Measurements from ENCODE around the gene RNF144A.

RNF144A gene

GRCh38 chr2:6951046-6951445 lies 33.8 kb downstream of the RNF144A start:
- no peak for DNase-seq

- DNase-seq: no peak
These were observed 34.9 kb downstream of the RNF144A start for GRCh38 chr2:6952101-6952500.

GRCh38 chr2:6954586-6954985 lies 37.4 kb downstream of the RNF144A start:
- no peak for DNase-seq

- DNase-seq: no peak
These were observed 38.4 kb downstream of the RNF144A start for GRCh38 chr2:6955511-6956136.

GRCh38 chr2:6956566-6956965 lies 39.4 kb downstream of the RNF144A start:
- no peak for DNase-seq

- no peak for DNase-seq
These were observed 40.0 kb downstream of the RNF144A start for GRCh38 chr2:6957031-6957714.

GRCh38 chr2:6957910-6958615 lies 40.9 kb downstream of the RNF144A start:
- no peak for DNase-seq

- no peak for DNase-seq
These were observed 41.5 kb downstream of the RNF144A start for GRCh38 chr2:6958616-6959235.

GRCh38 chr2:6959751-6960150 lies 42.5 kb downstream of the RNF144A start:
- no peak for DNase-seq

- DNase-seq: no peak
These were observed 43.4 kb downstream of the RNF144A start for GRCh38 chr2:6960659-6961058.

GRCh38 chr2:6963727-6964126 lies 46.5 kb downstream of the RNF144A start:
- DNase-seq: no peak

GRCh38 chr2:6965071-6965795 lies 48.0 kb downstream of the RNF144A start:
- DNase-seq: no peak

- DNase-seq: no peak
These were observed 49.3 kb downstream of the RNF144A start for GRCh38 chr2:6966446-6966940.

GRCh38 chr2:6967301-6967700 lies 50.1 kb downstream of the RNF144A start:
- no peak for DNase-seq

GRCh38 chr2:6968319-6969100 lies 51.3 kb downstream of the RNF144A start:
- no peak for DNase-seq

- DNase-seq: no peak
These were observed 53.3 kb downstream of the RNF144A start for GRCh38 chr2:6970551-6970950.

GRCh38 chr2:6970976-6971480 lies 53.8 kb downstream of the RNF144A start:
- no peak for DNase-seq

GRCh38 chr2:6971502-6971901 lies 54.3 kb downstream of the RNF144A start:
- DNase-seq: no peak

GRCh38 chr2:6972067-6972710 lies 55.0 kb downstream of the RNF144A start:
- no peak for DNase-seq

GRCh38 chr2:6973895-6974545 lies 56.8 kb downstream of the RNF144A start:
- DNase-seq: no peak

- no peak for DNase-seq
These were observed 58.8 kb downstream of the RNF144A start for GRCh38 chr2:6975988-6976387.
